Nephron (organoid): Measurements from ENCODE around the gene MC5R.

Experiments used
- H3K27ac Mint-ChIP-seq, 3 experiments: 2 replicates each; pipeline ENCODE4 v1.8.0; 2020; ENCODE audit warnings: mixed read lengths in 3 of 3, mild to moderate bottlenecking in 2 of 3, moderate library complexity in 1 of 3
- H3K27me3 Mint-ChIP-seq: 2 replicates; pipeline ENCODE4 v1.8.0; 2021; ENCODE audit warnings: low read depth, mild to moderate bottlenecking, moderate library complexity, mixed read lengths
- H3K36me3 Mint-ChIP-seq: 2 replicates; pipeline ENCODE4 v1.8.0; 2020; ENCODE audit warnings: low read depth, mixed read lengths
- H3K4me1 Mint-ChIP-seq: 2 replicates; pipeline ENCODE4 v1.8.0; 2020; ENCODE audit warnings: mixed read lengths
- H3K4me3 Mint-ChIP-seq, 3 experiments: 2 replicates each; pipeline ENCODE4 v1.8.0; 2020; ENCODE audit warnings: mild to moderate bottlenecking in 3 of 3, mixed read lengths in 3 of 3, moderate library complexity in 2 of 3
- H3K9me3 Mint-ChIP-seq: 2 replicates; pipeline ENCODE4 v1.8.0; 2020; ENCODE audit warnings: mixed read lengths
- CTCF ChIP-seq, 3 experiments: fragments of 200-600 bp; sonication (generic); IDR thresholded peaks; one replicate each; pipeline ENCODE4 v1.5.0; 2021; ENCODE audit warnings: antibody characterized with exemption in 3 of 3; ENCODE audit not compliant: unreplicated experiment in 3 of 3

MC5R gene

GRCh38 chr18:13823707-13824395, at the start of gene MC5R:
Gene MC5R (plus strand): TSS chr18:13824149. CDS start chr18:13825766, 1,617 bp downstream.
- H3K9me3 Mint-ChIP-seq, result no peaks in the 10 kb centered on the region
- H3K27me3 Mint-ChIP-seq, result peaks cover 57% of the 10 kb centered on the region
- no peak within 1 kb of the TSS for H3K27ac Mint-ChIP-seq
- peak within 1 kb of the TSS; percentile 29 to 65 (median 41) for H3K4me3 Mint-ChIP-seq
- H3K4me1 Mint-ChIP-seq, result no peaks in the 10 kb centered on the region
- no peaks in the 10 kb centered on the region for H3K36me3 Mint-ChIP-seq
- peak; percentile 78 to 83 (median 78) for TF ChIP-seq CTCF (IDR thresholded peaks at IDR 0.05; ENCODE audit: unreplicated experiment in 3 of 3)

- TF ChIP-seq CTCF (IDR thresholded peaks at IDR 0.05; ENCODE audit: unreplicated experiment in 3 of 3), result no peak
- H3K9me3 Mint-ChIP-seq, result no peaks in the 10 kb centered on the region
- no peaks in the 10 kb centered on the region for H3K36me3 Mint-ChIP-seq
- H3K4me3 Mint-ChIP-seq, result no peak overlapping the region
- H3K27me3 Mint-ChIP-seq, result peaks cover 6% of the 10 kb centered on the region
- no peaks in the 10 kb centered on the region for H3K4me1 Mint-ChIP-seq
- H3K27ac Mint-ChIP-seq, result no peak overlapping the region
Observed at GRCh38 chr18:13775058-13775457, 48.9 kb upstream of the MC5R start.

- Mint-ChIP-seq H3K36me3 (no peaks in the 10 kb centered on the region), H3K4me3 (no peak overlapping the region), H3K27ac (no peak overlapping the region), H3K9me3 (peaks cover 2% of the 10 kb centered on the region), H3K4me1 (no peaks in the 10 kb centered on the region), H3K27me3 (peaks cover 9% of the 10 kb centered on the region)
- TF ChIP-seq CTCF (IDR thresholded peaks at IDR 0.05; ENCODE audit: unreplicated experiment in 3 of 3), result no peak
Observed at GRCh38 chr18:13791181-13791580, 32.8 kb upstream of the MC5R start.

GRCh38 chr18:13793819-13794218, 30.1 kb upstream of the MC5R start:
- TF ChIP-seq CTCF (IDR thresholded peaks at IDR 0.05; ENCODE audit: unreplicated experiment in 3 of 3), result no peak

GRCh38 chr18:13796515-13796914, 27.4 kb upstream of the MC5R start:
- Mint-ChIP-seq H3K36me3 (no peaks in the 10 kb centered on the region), H3K27ac (no peak overlapping the region), H3K27me3 (peaks cover 44% of the 10 kb centered on the region), H3K4me1 (peaks cover 10% of the 10 kb centered on the region), H3K9me3 (no peaks in the 10 kb centered on the region), H3K4me3 (no peak overlapping the region)
- no peak for TF ChIP-seq CTCF (IDR thresholded peaks at IDR 0.05; ENCODE audit: unreplicated experiment in 3 of 3)

More at GRCh38 chr18:13793819-13794218, 30.1 kb upstream of the MC5R start:
- Mint-ChIP-seq H3K4me1 (peaks cover 6% of the 10 kb centered on the region), H3K9me3 (no peaks in the 10 kb centered on the region), H3K27ac (no peak overlapping the region), H3K27me3 (peaks cover 26% of the 10 kb centered on the region), H3K4me3 (no peak overlapping the region), H3K36me3 (no peaks in the 10 kb centered on the region)

GRCh38 chr18:13797157-13797611, 26.8 kb upstream of the MC5R start:
- TF ChIP-seq CTCF (IDR thresholded peaks at IDR 0.05; ENCODE audit: unreplicated experiment in 3 of 3), result no peak
- Mint-ChIP-seq H3K9me3 (no peaks in the 10 kb centered on the region), H3K36me3 (no peaks in the 10 kb centered on the region), H3K4me1 (peaks cover 10% of the 10 kb centered on the region), H3K4me3 (no peak overlapping the region), H3K27me3 (peaks cover 48% of the 10 kb centered on the region), H3K27ac (no peak overlapping the region)
